ENCODE results near the gene ADAMTS9.

GRCh38 chr3:64566859-64567258, 120.9 kb downstream of the ADAMTS9 start:
- TF ChIP-seq CTCF (IDR thresholded peaks at IDR 0.05; ENCODE audit: poor library complexity, severe bottlenecking) (no peak), MXI1 (conservative IDR thresholded peaks at IDR 0.05; ENCODE audit: poor library complexity, severe bottlenecking) (no peak), TAF1 (IDR thresholded peaks at IDR 0.05; ENCODE audit: low read depth) (no peak), RAD21 (conservative IDR thresholded peaks at IDR 0.05) (no peak), POLR2AphosphoS5 (IDR thresholded peaks at IDR 0.05) (no peak), REST (IDR thresholded peaks at IDR 0.05; ENCODE audit: borderline replicate concordance) (no peak), SMC3 (conservative IDR thresholded peaks at IDR 0.05; ENCODE audit: poor library complexity) (no peak), EZH2 (IDR thresholded peaks at IDR 0.05; ENCODE audit: borderline replicate concordance, insufficient read depth, low read length, poor library complexity, severe bottlenecking) (no peak)
